GM23338 (cell line): ENCODE results near the gene OXT. TPM values are rescaled to one million over a fixed set of nuclear protein-coding genes. Genes with fewer than 3 reads are reported as not detected.

Experiments used
- ATAC-seq: fragments of 200-7000 bp; cut with Tn5 transposase; 3 replicates; pipeline ENCODE4 v1.9.1; 2020
- DNase-seq: peaks from one replicate; pipeline ENCODE4 v3.0.0-alpha.2; 2015; ENCODE audit warnings: low spot score
- H2AFZ ChIP-seq: fragments of 200-600 bp; sonication (generic); 2 replicates; pipeline ENCODE4 v1.8.0; 2016; ENCODE audit warnings: antibody characterized with exemption, mild to moderate bottlenecking, moderate library complexity
- H3F3A ChIP-seq: fragments of 200-600 bp; sonication (generic); replicated peaks from 2 replicates; pipeline ENCODE4 v1.8.0; 2017; ENCODE audit warnings: antibody characterized with exemption, mixed run types, low read depth
- H3K27ac ChIP-seq: fragments of 200-600 bp; sonication (generic); 2 replicates; pipeline ENCODE4 v1.6.1; 2016; ENCODE audit warnings: low read depth
- H3K27me3 ChIP-seq: fragments of 200-600 bp; sonication (generic); 2 replicates; pipeline ENCODE4 v1.8.0; 2016; ENCODE audit warnings: mild to moderate bottlenecking, mixed run types, moderate library complexity; ENCODE audit not compliant: insufficient read depth
- H3K36me3 ChIP-seq: fragments of 200-600 bp; sonication (generic); 2 replicates; pipeline ENCODE4 v1.8.0; 2016; ENCODE audit warnings: mild to moderate bottlenecking; ENCODE audit not compliant: insufficient read depth
- H3K4me1 ChIP-seq: fragments of 200-600 bp; sonication (generic); 2 replicates; pipeline ENCODE4 v1.8.0; 2016; ENCODE audit warnings: mild to moderate bottlenecking, moderate library complexity; ENCODE audit not compliant: insufficient read depth
- H3K4me2 ChIP-seq: fragments of 200-600 bp; sonication (generic); 2 replicates; pipeline ENCODE4 v1.7.1; 2017; ENCODE audit warnings: mixed run types
- H3K4me3 ChIP-seq: fragments of 200-600 bp; sonication (generic); 2 replicates; pipeline ENCODE4 v1.6.1; 2016; ENCODE audit warnings: mixed run types
- H3K79me2 ChIP-seq: fragments of 200-600 bp; sonication (generic); replicated peaks from 2 replicates; pipeline ENCODE4 v1.8.0; 2017; ENCODE audit warnings: mild to moderate bottlenecking; ENCODE audit not compliant: insufficient read depth
- H3K9me2 ChIP-seq: fragments of 200-600 bp; sonication (generic); 2 replicates; pipeline ENCODE4 v1.8.0; 2017; ENCODE audit not compliant: insufficient read depth
- H4K20me1 ChIP-seq: fragments of 200-600 bp; sonication (generic); replicated peaks from 2 replicates; pipeline ENCODE4 v1.8.0; 2017; ENCODE audit warnings: mild to moderate bottlenecking; ENCODE audit not compliant: insufficient read depth
- H3K27ac Mint-ChIP-seq: 2 replicates; pipeline ENCODE4 v1.8.0; 2020; ENCODE audit warnings: inconsistent platforms, mild to moderate bottlenecking, moderate library complexity, mixed read lengths
- H3K27me3 Mint-ChIP-seq: 3 replicates; pipeline ENCODE4 v1.8.0; 2022; ENCODE audit warnings: low read depth, mild to moderate bottlenecking, moderate library complexity, mixed read lengths, inconsistent platforms; ENCODE audit not compliant: insufficient read depth, poor library complexity
- H3K36me3 Mint-ChIP-seq: 3 replicates; pipeline ENCODE4 v1.8.0; 2021; ENCODE audit warnings: low read depth, mild to moderate bottlenecking, inconsistent platforms, moderate library complexity, mixed read lengths
- H3K4me1 Mint-ChIP-seq: 3 replicates; pipeline ENCODE4 v1.8.0; 2020; ENCODE audit warnings: mild to moderate bottlenecking, inconsistent platforms, mixed read lengths
- H3K4me3 Mint-ChIP-seq: 3 replicates; pipeline ENCODE4 v1.8.0; 2021; ENCODE audit warnings: moderate library complexity, mild to moderate bottlenecking, inconsistent platforms, mixed read lengths
- H3K9me3 Mint-ChIP-seq: 3 replicates; pipeline ENCODE4 v1.8.0; 2020; ENCODE audit warnings: moderate library complexity, mild to moderate bottlenecking, inconsistent platforms, mixed read lengths
- ETS1 ChIP-seq: IDR thresholded peaks from 2 replicates; pipeline ENCODE4 v1.6.1; 2016; ENCODE audit warnings: antibody characterized with exemption
- EZH2phosphoT487 ChIP-seq: fragments of 200-600 bp; sonication (generic); IDR thresholded peaks from one replicate; pipeline ENCODE4 v1.8.1; 2018; ENCODE audit warnings: antibody characterized with exemption; ENCODE audit not compliant: unreplicated experiment
- JUNB ChIP-seq: IDR thresholded peaks from one replicate; pipeline ENCODE4 v1.6.1; 2016; ENCODE audit warnings: antibody characterized with exemption; ENCODE audit not compliant: unreplicated experiment
- NANOG ChIP-seq: IDR thresholded peaks from 2 replicates; pipeline ENCODE4 v1.6.1; 2016; ENCODE audit warnings: antibody characterized with exemption, borderline replicate concordance
- REST ChIP-seq: IDR thresholded peaks from one replicate; pipeline ENCODE4 v1.6.1; 2018; ENCODE audit warnings: antibody characterized with exemption; ENCODE audit not compliant: unreplicated experiment
- STAT1 ChIP-seq: IDR thresholded peaks from one replicate; pipeline ENCODE4 v1.6.1; 2016; ENCODE audit warnings: antibody characterized with exemption; ENCODE audit not compliant: unreplicated experiment
- ZNF114 ChIP-seq: fragments of 250-450 bp; sonication (Bioruptor Pico); IDR thresholded peaks from 2 replicates; pipeline ENCODE4 v1.5.0; 2020; ENCODE audit warnings: mild to moderate bottlenecking, moderate library complexity
- ZNF331 ChIP-seq: fragments of 250-450 bp; sonication (Bioruptor Pico); IDR thresholded peaks from 2 replicates; pipeline ENCODE4 v1.5.0; 2020; ENCODE audit warnings: low read depth, mild to moderate bottlenecking, moderate library complexity
- polyA plus RNA-seq: library from polyadenylated mRNA; unstranded; fragments of >200 nt; fragmentation: Nextera tagmentation; extraction: Ambion mirVana; gene quantifications from 2 replicates; pipeline ENCODE4 v1.2.1, GENCODE V29; 2016
- total RNA-seq: library from RNA; depleted of rRNA; stranded (reverse); fragments of >200 nt; shearing (Covaris generic); gene quantifications from 2 replicates; pipeline ENCODE4 v1.2.3, GENCODE V29; 2014

The OXT gene
- total and polyA plus RNA-seq, 2 experiments from 2014 or later = 1.5 TPM; not detected in 1

DNA sequence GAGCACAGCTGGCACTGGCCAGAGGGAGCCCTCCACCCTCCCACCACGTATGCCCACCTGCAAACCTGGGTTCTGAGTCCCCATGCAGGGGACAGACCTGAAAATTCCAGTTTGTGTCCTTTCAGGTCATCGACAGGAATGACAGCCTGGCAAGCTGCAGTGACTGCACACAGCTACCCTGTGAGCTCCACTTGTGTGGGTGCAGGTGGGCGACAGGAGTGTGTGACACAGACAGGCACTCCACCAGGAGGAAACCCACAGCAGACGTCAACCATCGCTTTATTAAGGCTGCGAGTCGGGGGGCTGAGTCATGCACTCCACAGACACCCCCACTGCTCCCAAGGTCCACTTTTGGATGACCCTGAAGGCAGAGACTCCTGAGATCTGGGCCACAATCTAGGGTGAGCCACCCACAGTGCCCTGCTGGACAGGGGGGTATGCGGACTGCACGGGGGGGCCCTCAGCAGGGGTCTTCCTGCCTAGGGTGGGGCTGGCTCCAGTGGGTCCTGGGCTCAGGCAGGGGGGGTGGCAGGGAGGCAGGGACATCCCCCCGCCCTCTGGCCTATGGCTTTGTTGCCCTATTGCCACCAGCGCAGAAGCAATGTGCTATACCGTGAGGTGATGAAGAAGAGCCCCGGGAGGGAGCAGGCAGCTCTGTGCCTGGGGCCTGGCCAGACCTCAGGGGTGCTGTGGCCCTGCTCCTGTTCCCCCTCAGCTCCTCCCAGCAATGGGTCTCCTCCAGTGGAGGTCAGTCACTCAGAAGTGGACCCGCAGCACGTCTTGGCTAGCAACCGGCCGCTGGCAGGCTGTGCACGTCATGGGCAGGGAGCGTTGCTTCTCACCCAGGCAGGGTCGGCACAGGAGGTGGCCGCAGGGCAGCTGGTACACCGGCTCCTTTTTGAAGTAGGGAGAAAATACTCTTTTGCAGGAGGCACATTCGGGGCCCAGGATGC is 38.2 kb downstream of the OXT start:
- Mint-ChIP-seq H3K4me3 (no peak overlapping the region), H3K4me1 (peaks cover 8% of the 10 kb centered on the region), H3K27me3 (peaks cover 12% of the 10 kb centered on the region), H3K9me3 (no peaks in the 10 kb centered on the region), H3K27ac (no peak overlapping the region), H3K36me3 (no peaks in the 10 kb centered on the region)
- Histone ChIP-seq H3K27ac (no peak overlapping the region), H3K9me2 (no peaks in the 10 kb centered on the region), H3K27me3 (no peaks in the 10 kb centered on the region), H3K36me3 (no peaks in the 10 kb centered on the region), H4K20me1 (no peaks in the 10 kb centered on the region), H3K4me3 (no peak overlapping the region), H3K4me2 (no peak overlapping the region), H3F3A (no peaks in the 10 kb centered on the region), H2AFZ (no peak overlapping the region), H3K79me2 (no peaks in the 10 kb centered on the region), H3K4me1 (no peaks in the 10 kb centered on the region)
- ATAC-seq (no peak), DNase-seq (no peak)
- TF ChIP-seq ZNF331 (CRISPR knock-in tag) (no peak), NANOG (no peak), REST (no peak), STAT1 (no peak), ETS1 (no peak), EZH2phosphoT487 (no peak)

DNA sequence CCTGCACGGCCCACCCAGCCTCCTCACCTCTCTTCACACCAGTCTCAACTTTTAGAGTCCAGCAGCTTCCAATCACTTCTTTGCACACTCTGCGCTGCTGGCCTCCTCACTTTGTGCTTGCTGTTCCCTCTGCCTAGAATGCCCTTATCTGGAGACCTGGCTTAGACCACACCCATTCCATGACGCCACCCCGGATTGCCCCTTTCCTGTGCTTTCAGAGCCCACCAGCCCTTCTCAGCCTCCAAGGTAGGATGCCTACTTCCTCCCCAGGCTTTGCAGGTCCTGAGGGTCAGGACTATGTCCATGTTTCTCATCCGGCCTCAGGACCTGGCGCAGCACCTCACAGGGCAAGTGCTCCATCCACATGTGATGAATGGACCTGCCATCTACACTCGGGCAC is 40.1 kb downstream of the OXT start:
- no peak overlapping the region for H3K4me3 Mint-ChIP-seq
- H3K4me2 ChIP-seq = no peak overlapping the region
- no peak for TF ChIP-seq ETS1
- no peak for TF ChIP-seq REST
- TF ChIP-seq JUNB = no peak
- TF ChIP-seq ZNF331 (CRISPR knock-in tag) = no peak
- TF ChIP-seq ZNF114 (CRISPR knock-in tag) = no peak
- no peak for TF ChIP-seq EZH2phosphoT487

More for the DNA sequence above, 40.1 kb downstream of the OXT start:
- H3K27me3 Mint-ChIP-seq = peaks cover 12% of the 10 kb centered on the region
- H3K36me3 Mint-ChIP-seq = no peaks in the 10 kb centered on the region
- H3K27ac Mint-ChIP-seq = no peak overlapping the region
- Histone ChIP-seq H3K9me2 (no peaks in the 10 kb centered on the region), H3K27ac (no peak overlapping the region), H3K36me3 (no peaks in the 10 kb centered on the region), H4K20me1 (no peaks in the 10 kb centered on the region), H3K4me1 (no peaks in the 10 kb centered on the region), H3K79me2 (no peaks in the 10 kb centered on the region), H3F3A (0 out of 2 replicates have a peak, but pooled peaks cover 2% of the 10 kb centered on the region), H2AFZ (no peak overlapping the region), H3K4me3 (no peak overlapping the region), H3K27me3 (no peaks in the 10 kb centered on the region)
- ATAC-seq (no peak), DNase-seq (no peak)
- peaks cover 9% of the 10 kb centered on the region for H3K4me1 Mint-ChIP-seq
- H3K9me3 Mint-ChIP-seq = no peaks in the 10 kb centered on the region
